HG03558 (cell line): ENCODE measurements around the gene PNPLA2.

Experiments
- ATAC-seq: cut with Tn5 transposase; IDR thresholded peaks from one replicate; pipeline ENCODE4 v1.9.1; 2021; ENCODE audit warnings: moderate number of reproducible peaks; ENCODE audit not compliant: unreplicated experiment; ENCODE audit errors: extremely low read depth

Gene PNPLA2

DNA sequence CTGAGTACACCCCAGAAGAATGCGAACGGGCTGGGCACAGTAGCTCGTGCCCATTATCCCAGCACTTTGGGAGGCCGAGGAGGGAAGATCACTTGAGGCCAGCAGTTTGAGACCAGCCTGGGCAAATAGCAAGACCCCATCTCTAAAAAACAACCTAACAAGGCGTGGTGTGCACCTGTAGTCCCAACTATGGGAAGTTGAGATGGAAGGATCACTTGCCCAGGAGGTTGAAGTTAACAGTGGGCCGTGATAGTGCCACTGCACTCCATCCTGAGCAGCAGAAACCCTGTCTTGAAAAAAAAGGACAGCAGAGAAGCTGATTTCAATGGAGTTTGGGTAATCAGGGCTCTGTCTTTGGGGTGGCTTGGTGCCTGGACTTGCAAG is 5.7 kb upstream of the PNPLA2 start:
- ATAC-seq, result no peak

DNA sequence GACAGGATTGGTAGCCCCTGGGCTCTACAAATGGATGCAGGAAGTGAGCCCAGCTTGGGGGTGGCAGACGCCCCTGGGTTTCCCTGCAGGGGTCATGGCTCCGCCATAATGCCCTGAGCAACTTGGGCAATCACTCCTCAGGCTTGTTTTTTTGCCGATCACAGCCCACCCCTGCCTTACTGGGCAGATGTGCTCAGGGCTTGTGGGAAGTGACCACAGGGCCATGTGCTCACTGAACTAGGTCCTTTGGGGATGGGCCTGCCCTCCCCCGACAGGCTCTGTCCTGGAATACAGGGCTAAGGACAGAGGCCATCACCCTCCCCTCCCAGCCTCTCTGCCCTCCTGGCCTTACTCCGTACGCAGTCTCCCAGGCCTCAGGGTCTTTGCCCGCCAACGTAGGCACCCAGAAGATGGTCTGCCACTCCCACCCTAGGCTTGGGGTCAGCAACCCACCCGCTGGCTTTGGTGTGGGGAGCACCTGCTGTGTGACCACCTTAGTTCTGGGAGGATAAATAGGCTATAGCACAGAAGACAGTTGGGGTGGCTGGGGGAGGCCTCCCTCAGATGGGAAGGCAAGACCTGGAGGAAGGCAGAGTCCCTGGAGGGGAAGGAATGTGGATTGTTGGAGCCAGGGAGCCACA is 5.1 kb upstream of the PNPLA2 start:
- no peak for ATAC-seq

DNA sequence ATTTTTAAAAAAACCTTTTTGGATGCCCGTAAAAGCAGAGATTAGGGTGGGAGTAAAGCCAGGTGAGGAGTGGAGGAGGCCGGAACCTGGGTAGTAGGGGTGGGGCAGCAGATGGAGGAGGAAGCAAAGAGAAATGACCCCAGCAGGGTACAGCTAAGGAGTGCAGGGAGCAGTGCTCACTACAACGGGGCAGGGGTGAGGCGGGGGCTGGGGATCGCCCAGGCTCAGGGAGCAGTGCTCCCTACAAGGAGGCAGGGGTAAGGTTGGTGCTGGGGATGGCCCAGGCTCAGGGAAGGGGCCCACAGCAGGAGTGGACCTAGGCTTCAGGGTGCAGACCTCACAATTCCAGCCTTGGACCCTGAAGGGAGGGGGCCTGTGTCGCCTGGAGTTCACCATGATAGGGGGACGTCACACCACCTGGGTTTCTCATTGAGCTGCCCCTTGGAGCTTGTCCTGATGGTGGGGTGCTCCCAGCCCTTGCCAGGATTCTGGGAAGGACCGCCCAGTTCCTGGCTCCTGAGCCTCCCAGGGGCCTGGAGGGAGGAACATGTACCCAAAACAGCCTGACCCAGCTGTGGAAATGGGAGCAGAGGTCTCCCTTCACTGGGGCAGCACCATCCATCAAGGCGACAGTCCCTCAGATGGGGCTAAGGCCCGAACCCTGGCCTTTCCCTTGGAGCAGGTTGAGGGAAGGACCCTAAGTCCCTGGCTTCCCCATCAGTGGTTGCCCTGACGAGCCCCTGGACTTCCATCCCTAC is 2.9 kb upstream of the PNPLA2 start:
- no peak for ATAC-seq

DNA sequence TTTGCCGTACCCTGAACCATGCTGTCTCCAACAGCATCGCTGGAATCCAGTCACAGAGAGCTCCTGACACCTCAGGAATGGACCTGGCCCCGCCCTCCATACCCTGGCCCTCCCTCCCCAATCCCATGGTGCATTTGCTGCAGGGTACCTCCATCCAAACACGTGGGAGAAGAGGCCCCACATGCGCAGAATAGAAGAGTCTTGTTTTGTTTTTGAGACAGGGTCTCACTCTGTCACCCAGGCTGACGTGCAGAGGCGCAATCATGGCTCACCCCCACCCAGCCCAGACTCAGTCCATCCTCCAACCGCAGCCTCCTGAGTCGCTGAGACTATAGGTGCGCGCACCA is 2.3 kb upstream of the PNPLA2 start:
- no peak for ATAC-seq

DNA sequence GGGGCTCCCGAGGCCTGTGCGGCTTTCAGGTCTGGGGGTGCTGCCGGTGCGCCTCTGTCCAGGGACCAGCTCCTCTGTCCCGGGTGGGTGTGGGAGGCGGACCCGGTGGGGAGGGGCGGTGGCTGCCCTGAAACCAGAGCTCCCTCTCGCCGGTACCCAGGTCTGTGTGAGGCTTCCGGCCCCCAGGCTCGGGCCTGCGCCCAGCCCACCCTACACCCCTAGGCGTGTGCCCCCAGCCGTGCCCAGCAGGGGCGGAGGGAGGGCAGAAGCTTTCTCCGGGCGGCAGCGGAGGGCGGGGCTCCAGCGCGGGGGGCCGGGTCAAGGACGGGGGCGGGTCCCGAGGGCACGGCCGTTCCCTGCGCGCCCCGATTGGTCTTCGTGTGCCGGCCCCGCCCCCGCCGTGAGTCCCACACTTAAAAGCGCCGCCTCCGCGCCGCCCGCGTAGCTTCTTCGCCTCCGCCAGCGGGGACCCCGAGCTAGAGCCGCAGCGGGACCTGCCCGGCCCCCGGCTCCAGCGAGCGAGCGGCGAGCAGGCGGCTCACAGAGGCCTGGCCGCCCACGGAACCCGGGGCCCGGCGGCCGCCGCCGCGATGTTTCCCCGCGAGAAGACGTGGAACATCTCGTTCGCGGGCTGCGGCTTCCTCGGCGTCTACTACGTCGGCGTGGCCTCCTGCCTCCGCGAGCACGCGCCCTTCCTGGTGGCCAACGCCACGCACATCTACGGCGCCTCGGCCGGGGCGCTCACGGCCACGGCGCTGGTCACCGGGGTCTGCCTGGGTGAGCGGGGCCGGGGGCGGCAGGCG is 616 bp downstream of the PNPLA2 start:
- peak; percentile 36 for ATAC-seq

DNA sequence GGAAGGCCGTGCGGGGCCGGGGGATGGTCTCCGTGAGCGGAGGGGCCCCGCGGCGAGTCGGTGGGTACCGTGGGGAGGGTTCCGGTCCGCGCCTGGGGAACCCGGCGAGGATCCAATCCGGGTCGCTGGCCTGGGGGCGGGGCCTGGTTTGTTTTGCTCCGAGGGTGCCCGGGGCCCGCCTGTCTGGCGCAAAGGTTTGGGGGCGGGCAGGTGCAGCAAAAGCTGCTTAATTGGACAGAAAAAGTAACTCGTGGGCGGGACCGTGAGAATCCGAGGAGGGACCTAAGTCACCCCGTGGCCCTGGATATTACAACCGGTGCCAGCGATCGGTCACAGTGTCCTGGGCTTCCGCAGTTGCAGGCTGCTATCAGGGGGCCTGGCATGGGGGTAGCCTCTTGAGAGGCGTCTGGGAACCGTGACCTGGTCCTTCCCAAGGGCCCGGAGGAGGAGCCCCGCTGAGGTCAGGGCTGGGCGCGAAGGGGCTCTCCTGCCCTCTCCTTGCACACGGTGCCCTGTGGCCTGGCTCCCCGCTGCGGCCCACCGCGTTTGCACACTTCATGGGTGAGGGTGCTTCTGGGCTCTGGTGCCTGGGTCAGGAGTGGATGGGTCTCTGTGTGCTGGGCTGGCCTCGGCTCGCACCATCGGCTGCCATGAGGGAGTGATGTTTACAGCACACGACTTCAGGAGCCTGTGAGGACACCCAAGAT is 1.4 kb downstream of the PNPLA2 start:
- peak; percentile 26 for ATAC-seq

DNA sequence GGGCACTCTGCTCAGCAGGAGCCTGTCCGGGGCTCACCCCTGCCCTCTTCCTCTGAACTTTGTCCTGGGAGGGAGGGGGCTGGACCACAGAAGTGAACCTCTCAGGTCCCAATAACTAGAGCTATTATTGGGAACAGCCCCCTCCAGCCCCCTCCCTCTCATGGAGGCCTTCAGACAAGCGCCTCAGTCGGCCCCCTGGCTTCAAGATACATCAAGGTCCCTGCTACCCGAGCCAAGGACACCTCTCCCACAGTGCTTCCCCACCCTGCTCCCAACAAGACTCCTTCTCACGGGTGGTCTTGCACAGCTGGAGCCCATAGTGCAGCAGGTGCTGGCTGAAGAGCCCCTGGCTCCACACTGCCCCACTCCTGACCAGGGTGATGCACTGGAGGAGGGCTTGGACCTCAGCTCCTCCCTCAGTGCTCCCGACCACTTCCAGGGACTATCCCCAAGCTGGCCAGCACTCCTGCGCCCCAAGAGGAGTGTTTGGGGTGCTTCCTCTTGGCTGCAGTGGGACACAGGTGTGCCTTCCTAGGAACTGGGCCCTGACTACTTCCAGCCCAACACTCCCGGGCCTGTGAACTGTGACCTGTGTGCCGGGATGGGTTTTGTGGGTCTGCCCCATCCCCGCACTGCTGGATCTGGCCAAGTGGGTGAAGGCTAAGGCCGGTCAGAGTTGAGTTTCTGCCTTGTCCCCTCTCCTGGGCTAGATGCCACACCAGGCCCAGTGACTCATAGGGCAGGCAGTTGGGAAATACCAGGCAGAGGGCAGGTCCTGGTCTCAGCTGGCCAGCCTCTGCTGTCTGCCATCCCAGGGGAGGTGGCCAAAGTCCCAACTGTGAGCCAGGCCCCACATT is 2.2 kb downstream of the PNPLA2 start:
- ATAC-seq, result no peak

DNA sequence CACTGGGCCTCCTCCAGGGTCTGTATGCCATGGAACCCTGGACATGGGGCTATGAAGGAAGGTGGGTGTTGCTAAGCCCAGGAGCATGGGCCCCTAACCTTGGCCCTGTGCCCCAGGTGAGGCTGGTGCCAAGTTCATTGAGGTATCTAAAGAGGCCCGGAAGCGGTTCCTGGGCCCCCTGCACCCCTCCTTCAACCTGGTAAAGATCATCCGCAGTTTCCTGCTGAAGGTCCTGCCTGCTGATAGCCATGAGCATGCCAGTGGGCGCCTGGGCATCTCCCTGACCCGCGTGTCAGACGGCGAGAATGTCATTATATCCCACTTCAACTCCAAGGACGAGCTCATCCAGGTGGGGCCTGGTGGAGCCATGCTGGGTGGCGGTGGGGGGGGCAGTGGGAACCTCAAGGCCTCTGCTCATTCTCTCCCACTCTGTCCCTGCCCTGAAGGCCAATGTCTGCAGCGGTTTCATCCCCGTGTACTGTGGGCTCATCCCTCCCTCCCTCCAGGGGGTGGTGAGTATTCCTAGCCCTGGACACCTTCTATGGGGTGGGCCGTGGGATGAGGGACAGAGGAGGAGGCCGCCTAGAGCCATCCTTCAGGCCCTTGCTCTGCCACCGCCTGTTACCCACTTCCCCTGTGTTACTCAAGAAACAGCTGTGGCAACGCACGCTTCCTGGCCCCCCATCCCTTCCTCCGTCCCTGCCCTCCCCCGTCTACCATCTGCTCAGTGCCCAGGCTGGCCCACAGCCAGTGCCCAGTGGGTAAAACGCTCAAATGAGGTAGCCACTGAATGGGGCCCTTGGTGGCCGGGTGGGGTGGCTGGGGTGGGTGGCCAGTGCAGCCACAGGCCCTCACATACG is 3.0 kb downstream of the PNPLA2 start:
- ATAC-seq, result no peak

DNA sequence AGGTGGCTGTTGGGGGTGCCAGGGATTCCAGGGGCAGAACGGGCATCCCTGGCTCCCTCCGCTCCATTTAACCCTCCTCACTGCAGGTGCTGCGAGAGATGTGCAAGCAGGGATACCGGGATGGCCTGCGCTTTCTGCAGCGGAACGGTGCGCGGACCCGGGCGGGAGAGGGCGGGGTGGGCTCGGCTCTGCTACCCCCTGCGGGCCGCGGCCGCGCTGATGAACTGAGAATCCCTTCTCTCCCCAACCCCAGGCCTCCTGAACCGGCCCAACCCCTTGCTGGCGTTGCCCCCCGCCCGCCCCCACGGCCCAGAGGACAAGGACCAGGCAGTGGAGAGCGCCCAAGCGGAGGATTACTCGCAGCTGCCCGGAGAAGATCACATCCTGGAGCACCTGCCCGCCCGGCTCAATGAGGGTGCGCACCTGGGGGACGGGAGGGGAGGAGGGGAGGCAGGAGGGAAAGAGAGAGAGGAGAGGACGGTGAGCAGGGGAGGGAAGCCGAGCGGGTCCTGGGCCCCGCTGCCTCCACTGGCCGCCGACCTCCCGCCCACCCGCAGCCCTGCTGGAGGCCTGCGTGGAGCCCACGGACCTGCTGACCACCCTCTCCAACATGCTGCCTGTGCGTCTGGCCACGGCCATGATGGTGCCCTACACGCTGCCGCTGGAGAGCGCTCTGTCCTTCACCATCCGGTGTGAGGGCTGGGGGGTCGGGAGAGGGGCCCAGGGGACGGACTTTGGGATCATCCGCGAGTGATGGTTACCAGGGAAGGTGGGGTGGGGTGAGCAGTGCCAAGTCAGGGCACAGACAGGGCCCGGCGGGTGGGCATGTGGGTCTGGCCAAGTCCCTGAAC is 5.0 kb downstream of the PNPLA2 start:
- ATAC-seq, result no peak

DNA sequence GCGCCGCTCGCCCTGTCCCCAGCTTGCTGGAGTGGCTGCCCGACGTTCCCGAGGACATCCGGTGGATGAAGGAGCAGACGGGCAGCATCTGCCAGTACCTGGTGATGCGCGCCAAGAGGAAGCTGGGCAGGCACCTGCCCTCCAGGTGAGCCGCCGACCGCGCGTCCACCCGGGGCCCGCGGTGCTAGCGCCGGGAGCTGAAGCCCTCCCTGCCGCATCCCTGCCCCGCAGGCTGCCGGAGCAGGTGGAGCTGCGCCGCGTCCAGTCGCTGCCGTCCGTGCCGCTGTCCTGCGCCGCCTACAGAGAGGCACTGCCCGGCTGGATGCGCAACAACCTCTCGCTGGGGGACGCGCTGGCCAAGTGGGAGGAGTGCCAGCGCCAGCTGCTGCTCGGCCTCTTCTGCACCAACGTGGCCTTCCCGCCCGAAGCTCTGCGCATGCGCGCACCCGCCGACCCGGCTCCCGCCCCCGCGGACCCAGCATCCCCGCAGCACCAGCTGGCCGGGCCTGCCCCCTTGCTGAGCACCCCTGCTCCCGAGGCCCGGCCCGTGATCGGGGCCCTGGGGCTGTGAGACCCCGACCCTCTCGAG is 5.7 kb downstream of the PNPLA2 start:
- ATAC-seq, result no peak

DNA sequence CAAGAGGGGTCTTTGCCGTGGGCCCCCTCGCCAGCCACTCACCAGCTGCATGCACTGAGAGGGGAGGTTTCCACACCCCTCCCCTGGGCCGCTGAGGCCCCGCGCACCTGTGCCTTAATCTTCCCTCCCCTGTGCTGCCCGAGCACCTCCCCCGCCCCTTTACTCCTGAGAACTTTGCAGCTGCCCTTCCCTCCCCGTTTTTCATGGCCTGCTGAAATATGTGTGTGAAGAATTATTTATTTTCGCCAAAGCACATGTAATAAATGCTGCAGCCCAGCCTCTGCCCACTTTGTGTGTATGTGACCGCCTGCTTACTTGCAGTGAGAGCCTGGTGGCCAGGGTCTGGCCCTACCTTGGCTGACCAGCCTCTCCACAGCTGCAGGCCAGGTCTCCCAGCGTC is 6.2 kb downstream of the PNPLA2 start:
- no peak for ATAC-seq

DNA sequence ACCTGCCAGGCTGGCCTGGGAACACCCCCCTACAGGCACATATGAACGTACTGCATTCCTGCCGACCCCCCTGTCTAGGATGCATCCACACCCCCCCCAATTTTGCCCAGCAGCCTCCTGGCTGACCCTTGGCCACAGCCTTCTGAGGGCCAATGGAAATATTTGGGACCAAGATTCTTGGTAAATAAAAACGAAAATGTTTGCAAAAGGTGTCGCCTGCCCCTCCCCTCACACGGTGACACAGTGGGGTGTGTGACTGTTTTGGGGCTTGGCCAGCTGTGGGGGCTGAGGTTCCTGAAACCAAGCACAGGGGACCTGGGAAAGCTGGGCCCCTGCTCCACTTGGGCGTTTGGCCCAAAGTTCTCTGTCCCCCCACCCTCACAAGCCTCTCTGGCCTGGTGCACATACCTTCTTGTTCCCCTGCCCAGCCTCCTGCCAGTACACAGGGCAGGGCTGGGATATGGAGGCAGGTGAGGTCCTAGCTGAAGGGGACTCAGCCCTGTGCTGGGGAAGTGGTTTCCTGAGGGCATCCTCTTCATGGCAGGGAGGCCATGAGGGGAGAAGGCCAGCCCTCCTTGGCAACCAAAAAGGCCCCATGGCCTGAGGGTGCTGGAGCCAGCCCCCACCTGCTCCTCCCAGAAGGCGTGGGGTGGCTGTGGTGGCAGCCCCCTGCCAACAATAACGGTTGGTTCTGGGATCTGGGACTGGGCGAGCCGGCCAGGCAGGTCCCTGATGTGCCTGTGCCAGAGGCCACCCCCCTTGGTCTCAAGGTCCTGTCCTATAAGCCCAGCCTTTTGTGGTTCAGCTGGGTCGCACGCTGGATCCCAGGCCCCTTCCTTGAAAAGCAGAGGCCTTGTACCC is 6.9 kb downstream of the PNPLA2 start:
- no peak for ATAC-seq

DNA sequence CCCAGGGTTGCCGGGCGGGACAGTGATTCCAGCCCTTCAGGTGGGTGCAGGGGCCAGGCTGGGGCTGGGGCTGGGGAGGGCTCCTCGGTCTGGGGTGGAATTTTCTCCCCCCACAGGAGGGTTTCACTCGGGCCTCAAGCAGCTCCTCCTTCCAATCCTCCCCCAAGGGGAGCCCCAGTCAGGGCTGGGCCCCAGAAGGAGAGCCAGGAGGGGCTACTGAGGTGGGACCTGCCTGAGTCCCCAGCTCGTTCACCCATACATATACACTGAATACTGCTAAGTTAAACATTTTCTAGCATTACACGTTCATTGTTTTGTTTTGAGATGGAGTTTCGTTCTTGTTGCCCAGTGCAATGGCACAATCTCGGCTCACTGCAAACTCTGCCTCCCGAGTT is 7.5 kb downstream of the PNPLA2 start:
- ATAC-seq, result no peak

DNA sequence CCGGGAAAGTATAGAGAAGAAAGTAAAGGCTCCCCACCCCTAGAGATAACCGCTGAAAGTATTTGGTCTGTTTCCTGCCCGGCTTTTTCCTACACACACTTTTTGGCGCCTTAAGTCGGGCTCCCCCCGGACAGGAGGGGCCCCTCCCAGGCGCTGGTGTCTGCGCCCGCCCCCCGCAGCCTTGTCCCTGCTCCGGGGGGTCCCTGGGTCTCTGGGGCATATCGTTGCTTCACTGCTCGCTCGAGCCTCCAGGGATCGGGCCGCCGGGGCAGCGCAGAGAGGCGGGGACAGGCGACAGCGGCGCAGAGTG is 8.1 kb downstream of the PNPLA2 start:
- no peak for ATAC-seq

DNA sequence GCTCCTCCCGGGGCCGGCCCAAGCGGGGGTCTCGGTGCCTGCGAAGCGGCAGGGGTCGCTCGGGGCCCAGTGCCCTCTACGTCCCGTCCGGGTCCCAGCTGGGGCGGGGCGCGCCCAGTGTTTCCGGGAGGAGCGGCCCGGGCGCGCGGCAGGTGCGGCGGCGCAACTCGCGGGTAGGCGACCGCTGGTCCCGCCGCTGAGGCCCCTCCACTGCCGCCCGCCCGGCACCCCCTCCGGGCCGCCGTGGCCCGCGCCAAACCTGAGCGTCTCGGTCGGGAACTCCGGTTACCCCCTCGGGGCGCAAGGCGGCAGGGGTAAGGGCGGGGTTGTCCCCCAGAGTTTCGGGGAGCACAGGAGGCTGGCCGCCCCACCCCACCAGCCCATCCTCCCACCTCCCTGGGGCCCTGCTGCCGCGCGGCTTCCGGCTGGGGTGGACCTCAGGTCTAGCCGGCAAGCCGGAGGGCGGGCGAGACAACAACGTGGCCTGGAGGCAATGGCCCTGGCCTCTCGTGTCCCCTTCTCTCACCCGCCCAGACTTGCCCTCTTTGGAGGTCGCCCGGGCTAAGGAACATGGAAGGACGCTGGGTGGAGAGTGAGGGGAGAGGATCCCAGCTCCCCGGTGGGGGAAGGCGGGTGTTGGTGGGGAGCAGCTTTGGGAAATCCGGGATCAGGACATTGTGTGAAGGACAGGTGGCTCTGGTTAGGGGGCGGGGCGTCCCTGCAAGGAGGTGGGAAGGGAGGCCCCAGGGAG is 8.6 kb downstream of the PNPLA2 start:
- no peak for ATAC-seq

DNA sequence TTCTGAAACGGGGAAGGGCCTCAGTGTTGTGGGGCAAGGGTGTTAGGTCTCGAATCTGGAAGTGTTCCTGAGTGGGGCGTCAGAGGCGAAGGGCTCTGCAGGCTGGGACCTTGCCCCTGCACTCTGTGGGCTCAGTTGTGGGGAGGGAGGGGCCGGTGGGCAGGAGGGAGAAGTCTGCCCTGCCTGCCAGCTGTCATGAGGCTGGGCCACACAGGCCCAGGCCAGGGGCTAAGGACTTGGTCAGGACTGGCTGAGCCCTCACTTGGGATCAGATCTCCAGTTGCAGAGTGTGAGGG is 9.1 kb downstream of the PNPLA2 start, which contains the start of gene CRACR2B:
Gene CRACR2B (plus strand): TSS at position 23 of the 296 bp plus-strand sequence. CDS start 689 bp downstream, outside the sequence.
- no peak for ATAC-seq
